Stimulated activated CD8-positive, alpha-beta memory T cell treated with anti-CD3 and anti-CD28 coated beads, Interleukin-12 subunit alpha, Interleukin-12 subunit beta, amount 100 ng/mL, for 24 hours (primary cell): ENCODE measurements around the gene WNK2.
"Not testable (repeated sequence)": the region's sequence is repeated elsewhere in the genome, so short reads cannot be mapped to it uniquely, and the experiment has no call there.

ENCODE experiments used
- DNase-seq: peaks from one replicate; pipeline ENCODE4 v3.0.0-alpha.2; 2020; ENCODE audit errors: extremely low read depth

The WNK2 gene

DNA sequence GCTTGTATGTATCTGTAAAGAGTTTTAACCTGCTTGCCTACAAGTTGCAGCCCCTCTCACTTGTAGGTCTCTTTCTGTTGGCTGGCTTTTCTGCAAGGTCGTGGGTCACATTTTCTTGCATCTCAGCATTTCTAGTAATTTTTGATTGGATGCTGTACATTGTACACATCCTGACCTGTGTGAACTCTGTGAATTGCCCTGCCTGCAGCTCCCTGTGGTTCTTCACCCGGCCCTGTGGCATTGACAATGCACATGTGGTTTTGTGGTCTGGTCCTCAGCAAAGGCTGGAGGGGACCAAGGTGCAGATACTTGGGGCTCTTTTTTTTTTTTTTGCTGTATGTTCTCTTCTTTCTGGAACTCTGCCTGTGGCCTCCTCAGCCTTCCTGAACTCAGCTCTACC lies 53.6 kb downstream of the WNK2 start:
- DNase-seq = no peak

DNA sequence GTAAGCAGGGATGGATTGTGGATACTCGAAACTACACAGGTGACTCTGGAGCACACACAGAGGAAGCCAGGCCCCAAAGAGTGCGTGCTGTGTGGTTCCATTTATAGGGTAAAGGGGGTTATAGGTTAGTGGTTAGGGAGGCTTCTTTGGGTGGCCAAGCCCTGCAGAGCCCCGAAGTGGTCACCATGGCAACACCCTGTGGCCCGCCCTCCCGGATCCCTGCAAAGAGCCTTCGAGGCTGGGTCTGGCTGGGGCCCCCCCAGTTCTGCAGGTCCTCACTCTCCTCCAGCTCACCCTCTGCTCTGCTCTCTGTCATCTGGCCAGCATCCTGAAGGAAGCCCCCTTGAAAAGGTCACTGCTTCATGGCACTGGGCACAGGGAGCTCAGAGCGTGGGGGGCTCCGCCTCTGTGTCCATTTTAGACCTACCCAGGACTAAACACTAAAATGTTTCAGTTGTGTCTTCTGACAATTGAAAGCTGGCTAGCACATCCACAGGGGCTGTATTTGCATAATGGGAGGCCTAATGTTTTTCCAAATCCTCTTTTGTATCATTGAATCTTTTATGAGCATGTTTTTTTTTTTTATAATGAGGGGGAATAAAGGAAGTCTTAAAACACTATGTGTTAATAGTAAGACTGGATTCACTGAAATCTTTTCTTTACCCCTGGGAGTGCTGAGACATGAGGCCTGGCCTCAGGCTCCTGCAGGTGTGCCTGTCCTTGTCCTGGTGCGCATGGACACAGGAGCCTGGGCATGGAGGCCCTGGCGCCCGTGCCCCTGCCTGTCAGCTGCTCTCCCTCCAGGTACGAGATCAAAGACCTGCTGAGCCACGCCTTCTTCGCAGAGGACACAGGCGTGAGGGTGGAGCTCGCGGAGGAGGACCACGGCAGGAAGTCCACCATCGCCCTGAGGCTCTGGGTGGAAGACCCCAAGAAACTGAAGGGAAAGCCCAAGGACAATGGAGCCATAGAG lies 55.3 kb downstream of the WNK2 start:
- DNase-seq = no peak

DNA sequence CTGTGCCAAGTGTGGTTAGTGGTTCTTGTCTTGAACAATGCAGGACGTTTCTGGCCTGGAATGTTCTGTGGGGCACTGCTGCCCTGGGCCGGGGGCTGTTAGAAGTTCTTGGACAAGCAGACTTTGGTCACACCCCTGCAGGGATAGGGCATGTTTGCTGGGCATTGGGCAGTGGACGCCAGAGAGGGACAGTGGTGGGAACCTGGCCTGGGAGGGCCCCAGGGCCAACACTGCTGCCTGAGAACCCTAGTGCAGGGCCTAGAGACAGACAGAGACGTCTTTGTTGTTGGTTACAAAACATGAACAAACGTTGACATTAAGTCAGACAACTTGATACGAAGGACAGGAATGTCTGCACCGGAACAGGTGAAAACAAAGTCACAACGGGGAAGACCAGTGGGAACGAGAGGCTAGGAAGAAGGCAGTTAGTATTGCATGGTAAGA lies 57.0 kb downstream of the WNK2 start:
- DNase-seq = no peak

DNA sequence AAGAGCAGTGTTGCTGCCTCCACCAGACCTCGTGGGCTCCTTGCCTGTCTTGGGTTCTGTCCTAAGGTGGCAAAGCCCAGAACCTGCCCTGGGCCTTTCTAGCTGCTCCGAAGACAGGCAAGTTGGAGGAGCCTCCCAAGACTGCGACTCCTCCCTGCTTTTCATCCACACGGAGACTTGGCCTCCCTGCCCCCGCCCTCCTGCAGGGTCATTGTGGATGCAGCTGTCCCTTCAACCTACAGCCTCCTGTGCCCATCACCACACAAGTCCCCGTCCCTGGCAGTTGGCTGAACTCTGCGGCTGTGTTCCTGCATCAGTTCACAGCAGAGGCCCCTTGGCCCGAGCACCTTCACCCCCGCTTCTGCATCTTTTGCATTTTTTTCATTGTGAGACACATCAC lies 59.2 kb downstream of the WNK2 start:
- no peak for DNase-seq

DNA sequence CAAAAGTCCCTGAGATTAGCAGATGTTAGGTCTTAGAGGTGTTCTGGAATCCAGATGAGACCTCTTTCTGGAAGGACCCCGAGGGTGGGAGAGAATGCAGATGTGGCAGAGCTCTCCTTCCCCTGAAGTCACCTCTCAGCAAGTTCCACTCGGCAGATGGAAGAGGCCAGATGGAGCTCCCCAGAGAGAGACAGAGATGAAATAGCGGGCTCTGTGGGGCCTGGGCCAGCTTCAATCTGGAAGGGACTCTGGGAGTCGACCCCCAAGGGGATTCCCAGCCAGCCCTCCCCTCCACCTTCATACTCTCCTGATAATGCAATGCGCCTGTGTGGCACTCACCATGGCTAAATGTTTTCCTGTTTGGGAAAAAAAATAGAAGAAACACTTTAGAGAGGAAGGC lies 60.2 kb downstream of the WNK2 start:
- no peak for DNase-seq

DNA sequence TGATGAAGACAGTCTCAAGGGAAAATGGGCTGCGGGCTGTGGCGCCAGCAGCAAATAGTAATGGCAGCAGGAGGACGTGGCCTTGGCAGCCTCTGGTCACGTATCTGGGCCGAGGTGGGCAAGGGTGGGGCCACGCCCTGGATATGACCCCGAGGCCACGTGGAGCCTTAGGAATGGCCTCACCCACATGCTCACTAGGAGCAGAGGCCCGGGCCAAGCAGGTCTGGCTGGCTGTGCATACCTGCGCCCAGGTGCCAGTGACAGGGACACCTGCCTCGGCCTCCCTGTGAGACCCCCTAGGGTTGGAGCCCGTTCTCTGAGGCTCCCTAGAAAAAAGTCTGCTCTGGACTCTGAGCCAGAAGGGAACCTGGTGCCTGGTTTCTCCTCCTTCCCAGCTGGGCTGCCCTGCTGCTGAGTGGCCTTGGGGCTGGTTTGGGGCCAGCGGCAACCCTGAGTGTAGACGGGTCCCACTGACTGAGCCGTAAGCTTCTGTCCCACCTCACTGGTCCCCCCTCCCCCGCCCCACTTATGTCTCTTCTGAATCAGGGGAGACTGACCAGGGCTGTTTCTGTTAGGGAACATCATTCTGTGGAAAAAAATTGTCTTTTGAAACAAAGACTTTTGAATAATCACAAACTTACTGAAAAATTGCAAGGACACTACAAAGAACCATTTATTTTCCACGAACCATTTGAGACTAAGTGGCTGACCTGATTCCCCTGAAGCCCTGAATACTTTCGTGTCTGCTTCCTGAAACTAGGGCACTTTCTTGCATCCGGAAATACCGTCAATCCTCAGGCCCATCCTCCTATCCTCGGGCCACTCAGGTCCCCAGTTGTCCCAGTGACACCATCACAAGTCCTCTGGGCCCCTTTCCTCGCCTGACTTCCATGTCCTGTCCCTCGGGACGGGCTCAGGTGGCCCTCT lies 60.8 kb downstream of the WNK2 start:
- no peak for DNase-seq

DNA sequence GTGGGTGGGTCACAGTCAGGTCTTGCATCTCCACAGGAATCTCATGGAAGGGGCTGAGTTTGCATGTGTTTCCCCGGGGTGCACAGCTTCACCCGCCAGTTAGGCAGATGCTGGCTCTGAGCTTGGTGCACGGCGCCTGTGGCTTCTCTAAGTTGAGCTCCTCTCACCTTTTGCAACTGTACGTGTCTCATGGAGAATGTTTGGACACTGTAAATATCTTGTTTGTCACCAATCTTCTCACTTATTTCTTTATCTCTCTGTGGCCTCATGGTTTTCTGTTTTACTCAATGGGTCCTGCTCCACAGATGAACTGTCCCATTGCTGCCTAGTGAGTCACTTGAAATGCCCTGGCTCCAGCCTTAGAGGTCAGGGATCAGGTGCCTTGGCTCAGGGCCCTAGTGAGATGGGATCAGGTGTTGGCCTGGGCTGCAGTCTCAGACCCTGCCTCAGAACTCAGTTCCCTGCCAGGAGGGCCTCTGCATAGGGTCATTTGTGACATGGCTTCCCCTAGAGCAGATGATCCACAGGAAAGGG lies 61.6 kb downstream of the WNK2 start:
- DNase-seq = no peak

DNA sequence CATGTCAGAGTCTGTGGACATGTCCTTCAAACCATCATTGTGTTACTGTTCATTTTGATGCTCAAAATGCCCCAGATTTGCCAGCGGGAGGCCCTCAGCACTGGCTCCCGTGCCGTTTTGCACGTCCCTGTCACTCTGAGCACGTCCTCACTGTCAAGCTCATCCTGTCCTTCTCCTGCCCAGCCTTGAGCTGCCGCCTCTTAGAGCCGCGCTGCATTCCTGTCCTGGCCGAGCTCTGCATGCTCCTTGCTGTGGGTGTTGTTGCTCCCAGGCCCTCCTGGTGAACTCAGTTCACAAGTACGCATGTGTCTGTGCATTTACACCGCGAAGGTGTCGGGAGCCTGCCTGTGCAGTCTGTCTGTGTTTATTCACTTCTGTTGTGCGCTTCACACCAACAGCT lies 62.2 kb downstream of the WNK2 start:
- no peak for DNase-seq

DNA sequence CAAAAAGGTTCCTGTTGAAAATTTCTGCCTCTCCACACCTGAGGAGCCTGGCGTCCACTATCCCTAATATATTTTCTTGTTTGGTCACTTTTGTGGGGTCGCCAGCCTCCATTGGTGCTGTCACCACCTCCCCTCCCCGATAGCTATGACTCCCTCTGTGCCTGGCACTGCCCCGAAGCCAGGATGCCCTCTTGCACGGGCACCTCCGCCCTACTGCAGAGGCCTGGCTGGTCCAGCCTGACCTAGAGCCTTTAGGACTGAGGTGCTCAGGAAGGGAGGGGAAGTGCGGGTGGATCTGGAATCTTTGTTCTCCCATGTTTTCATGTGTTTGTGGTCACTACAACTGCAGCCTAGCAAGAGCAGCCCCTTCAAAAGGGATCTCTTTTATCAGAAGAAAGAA lies 62.6 kb downstream of the WNK2 start:
- no peak for DNase-seq

DNA sequence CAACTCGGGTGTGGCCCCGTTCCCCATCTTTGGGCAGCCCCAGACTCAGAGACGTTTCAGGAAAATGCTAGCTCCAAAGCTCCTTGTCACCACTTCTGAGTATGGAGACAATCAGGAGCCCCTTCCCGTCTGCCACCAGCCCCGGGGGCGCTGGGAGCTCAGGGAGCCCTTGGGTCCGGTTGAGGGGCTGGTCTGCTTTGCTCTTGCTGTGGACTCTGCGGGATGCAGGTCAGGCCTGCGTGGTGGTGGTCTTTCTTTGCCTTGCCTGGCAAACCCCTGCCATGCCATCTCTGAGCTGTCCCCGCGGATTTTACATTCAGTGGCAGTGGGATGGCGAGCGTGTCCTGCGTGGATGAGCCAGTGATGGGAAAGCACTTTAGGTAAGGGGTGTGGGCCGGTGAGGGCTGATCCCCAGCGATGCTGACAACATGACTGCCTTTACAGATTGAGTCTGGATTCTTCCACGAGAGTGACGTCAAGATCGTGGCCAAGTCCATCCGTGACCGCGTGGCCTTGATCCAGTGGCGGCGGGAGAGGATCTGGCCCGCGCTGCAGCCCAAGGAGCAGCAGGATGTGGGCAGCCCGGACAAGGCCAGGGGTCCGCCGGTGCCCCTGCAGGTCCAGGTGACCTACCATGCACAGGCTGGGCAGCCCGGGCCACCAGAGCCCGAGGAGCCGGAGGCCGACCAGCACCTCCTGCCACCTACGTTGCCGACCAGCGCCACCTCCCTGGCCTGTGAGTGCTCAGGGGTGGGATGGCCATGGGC lies 63.3 kb downstream of the WNK2 start:
- no peak for DNase-seq

DNA sequence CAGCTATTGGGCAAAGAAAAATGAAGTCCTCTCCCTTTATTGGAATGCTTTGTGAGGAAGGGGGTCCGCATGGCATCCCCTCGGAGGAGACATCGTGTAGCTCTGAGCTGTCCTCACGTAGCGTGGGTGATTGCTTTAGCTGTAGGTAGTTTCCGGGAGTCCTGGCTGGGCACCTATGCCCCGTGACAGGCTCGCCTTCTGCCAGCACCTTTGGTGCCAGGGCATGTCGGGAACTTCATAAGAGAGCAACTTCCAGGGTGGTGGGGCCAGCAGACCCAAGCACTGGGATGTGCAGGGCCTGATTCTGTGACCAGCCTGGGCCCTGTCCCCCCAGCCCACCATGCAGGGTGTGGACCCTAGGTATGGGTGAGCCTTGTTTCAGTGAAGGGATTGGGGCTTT lies 64.0 kb downstream of the WNK2 start:
- DNase-seq = no peak

DNA sequence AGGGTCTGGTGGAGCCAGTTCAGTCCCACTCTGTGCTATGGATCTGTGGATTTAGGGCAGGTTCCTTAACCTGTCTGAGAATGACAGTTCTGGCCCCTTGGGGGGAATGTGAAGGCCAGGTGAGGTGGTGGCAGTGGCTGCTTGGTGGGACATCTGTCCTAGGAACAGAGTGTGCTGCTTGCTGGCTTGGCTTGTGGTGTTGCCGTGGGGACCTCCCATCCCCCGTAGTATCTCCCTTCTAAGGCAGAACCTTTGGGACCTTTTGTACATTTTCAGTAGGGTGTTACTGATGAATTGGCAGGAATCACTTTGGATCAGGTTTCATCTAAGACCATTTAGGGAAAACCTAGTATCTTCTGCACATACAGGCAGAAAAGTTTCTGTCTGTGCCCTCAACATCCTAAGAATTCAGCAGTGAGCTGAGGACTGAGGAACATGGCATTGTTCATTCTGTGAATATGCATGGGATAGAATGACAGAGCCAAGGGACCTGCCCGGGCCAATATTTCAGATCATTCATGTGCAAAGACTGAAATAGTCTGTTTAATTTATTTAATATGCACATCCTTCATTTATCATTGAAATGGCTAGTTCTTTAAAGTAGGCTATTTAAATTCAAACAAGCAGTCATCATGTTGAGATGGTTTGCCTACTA lies 64.6 kb downstream of the WNK2 start:
- DNase-seq = no peak

DNA sequence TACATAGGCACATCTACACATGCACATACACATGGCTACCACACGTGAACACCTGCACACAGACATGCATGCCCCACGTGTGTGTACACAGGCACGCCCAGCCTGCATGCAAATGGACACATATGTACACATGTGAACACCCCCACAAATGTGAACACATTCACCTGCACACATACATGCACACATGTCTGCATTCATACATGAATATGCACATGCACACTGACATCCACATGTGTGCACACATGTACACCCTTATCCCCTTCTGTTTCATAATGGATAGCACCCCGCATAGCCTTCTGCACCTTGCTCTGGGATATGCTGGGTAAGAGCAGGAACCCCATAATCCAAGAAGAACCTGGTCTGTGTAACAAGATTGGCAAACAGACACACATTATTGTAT lies 66.2 kb downstream of the WNK2 start:
- DNase-seq = no peak

DNA sequence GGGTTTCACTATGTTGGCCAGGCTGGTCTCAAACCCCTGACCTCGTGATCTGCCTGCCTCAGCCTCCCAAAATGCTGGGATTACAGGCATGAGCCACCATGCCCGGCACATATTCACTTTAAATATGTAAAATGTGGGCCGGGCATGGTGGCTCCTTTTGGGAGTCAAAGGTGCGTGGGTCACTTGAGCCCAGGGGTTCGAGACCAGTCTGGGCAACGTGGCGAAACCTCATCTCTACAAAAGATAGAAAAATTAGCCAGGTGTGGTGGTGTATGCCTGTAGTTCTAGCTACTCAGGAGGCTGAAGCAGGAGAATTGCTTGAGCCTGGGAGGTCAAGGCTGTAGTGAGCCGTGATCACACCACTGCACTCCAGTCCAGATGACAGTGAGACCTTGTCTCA lies 67.4 kb downstream of the WNK2 start:
- DNase-seq = not testable (repeated sequence)

DNA sequence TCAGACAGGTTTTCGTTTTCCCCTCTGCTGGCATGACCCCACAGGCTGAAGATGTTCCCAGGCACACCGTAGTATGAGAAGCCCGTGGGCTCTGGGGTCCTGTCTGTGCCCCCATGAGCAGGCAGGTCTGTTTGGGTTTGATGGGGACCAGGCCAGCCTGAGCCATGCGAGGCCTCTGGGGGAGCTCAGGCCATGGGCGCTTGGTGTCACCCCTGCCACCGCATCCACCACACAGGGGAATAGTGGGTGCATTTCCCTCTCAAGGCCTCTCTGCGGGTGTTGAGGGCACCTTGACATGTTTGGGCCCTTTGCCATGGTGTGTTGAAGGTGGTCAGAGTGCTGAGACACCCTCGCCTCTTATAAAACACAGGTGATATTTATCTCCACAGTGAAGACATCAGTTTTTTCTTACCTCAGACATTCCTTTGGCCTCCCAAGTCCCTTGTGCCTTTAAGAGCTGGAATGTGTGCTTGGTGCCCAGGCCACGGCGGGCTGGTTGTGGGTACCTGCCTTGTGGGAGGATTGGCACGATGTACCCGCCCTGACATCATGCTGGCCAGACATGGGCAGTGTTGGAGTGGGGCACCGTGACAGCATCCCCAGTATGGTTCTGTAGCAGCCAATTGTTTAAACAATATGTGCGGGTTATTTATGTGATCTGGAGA lies 68.3 kb downstream of the WNK2 start:
- no peak for DNase-seq

DNA sequence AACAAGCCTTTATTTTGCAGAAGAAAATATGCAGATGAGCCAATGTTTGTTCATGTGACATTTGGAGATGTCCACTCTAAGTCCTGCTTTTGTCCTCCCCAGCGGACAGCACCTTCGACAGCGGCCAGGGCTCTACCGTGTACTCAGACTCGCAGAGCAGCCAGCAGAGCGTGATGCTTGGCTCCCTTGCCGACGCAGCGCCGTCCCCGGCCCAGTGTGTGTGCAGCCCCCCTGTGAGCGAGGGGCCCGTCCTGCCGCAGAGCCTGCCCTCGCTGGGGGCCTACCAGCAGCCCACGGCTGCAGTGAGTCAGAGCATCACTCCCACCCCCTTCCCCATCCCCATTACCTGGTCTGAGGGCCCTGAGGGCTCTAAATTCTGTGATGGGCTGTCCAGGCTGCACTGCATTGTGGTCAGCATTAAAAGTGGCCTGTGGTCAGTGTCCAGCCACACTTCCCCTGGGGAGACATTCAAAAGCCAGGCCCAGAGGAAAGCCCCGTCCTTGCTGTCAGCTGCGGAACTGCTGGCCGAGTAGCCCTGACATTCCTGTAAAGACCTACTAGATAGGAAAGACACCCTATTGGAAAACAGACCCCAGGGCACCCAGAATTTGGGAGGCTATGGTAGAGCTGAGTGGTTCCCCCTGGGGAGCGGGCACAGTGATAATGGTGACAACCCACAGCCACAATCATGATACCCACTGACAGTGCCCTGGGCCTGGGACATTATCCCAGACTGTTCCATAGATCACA lies 69.0 kb downstream of the WNK2 start:
- DNase-seq = no peak

DNA sequence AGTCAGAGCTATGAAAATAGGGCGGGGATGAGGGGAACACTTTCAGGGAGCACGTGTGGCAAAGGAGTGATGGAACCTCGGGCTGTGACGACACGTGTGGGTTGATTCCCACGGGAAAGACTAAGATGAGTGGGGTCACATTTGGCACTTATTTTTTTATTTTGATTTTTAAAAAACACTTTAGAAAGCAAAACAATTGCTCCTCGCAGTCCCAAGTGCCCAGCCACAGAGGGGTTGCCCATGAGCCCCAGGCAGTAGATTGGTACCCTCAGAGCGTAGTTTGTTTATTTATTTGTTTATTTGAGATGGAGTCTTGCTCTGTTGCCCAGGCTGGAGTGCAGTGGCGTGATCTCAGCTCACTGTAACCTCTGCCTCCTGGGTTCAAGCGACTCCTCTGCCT lies 69.7 kb downstream of the WNK2 start:
- no peak for DNase-seq

DNA sequence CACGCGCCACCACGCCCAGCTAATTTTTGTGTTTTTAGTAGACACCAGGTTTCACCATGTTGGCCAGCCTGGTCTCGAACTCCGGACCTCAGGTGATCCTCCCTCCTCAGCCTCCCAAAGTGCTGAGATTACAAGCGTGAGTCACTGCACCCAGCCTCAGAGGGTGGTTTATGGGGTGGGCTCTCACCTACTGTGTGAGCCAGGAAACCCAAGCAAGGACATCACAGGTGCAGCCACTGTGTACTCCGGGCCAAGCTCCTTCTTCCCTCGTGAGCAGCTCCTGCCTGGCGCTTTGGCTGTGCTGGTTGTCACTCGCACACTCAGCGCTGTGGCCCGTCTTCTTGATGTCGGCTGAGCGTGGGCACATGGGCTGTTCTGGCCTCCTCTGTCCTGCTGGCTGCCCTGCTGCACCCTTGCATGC lies 70.1 kb downstream of the WNK2 start:
- no peak for DNase-seq

DNA sequence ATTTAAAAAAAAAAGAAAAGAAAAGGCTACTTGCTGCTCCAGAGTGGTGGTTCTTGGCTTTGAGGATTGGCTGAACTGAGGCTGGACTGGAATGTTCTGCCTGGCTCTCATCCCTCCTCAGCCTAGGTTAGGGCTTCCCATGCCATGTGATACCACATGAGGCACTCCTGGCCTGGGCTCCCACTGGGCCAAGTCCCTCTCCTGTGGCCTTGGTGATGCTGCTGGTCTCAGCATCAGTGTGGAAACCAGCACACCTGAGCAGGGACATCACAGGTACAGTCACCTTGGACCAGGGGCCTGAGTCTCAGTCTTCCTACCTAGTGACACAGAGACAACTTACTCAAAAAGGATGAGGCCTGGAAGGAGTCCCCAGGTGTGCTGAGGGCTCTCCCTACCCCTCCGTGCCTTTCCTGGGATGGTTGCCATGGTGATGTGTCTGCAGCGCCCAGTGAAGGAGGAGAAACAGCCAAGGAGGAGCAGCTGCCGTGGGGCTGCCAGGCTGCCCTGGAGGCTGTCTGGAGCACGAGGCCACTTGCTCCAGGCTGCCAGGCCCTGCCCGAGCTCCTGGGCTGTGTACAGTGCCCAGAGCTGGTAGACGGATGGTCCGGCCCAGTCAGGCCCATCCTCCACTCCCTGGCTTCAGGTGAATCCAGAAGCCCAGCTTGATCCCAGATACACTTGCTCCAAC lies 71.0 kb downstream of the WNK2 start:
- DNase-seq = no peak
